PC-3 (cell line): ENCODE data around the gene CTSE. TPM values are rescaled to one million over a fixed set of nuclear protein-coding genes. Genes with fewer than 3 reads are reported as not detected.

Source experiments
- ATAC-seq: fragments of 200-7000 bp; cut with Tn5 transposase; 2 replicates; pipeline ENCODE4 v1.9.1; 2020; ENCODE audit warnings: mild to moderate bottlenecking, moderate library complexity
- BruUV-seq: library from RNA; stranded (reverse); fragments of 400-500 nt; replicated peaks from 2 replicates; lab custom pipeline; 2021; lab: Mats Ljungman, UMichigan
- CTCF ChIA-PET: fragments of 300-600 bp; sonication (Branson Sonifier 250); formaldehyde crosslinking; loops from one replicate; lab custom pipeline; 2022; ENCODE audit warnings: antibody characterized with exemption; lab: Charles Lee
- POLR2A ChIA-PET: fragments of 300-600 bp; sonication (Branson Sonifier 250); formaldehyde crosslinking; loops from one replicate; lab custom pipeline; 2022; ENCODE audit warnings: antibody characterized with exemption; ENCODE audit not compliant: unreplicated experiment; lab: Charles Lee
- DNase-seq: peaks from one replicate; pipeline ENCODE4 v3.0.0-alpha.2; 2015
- H2AFZ ChIP-seq: fragments of 300-600 bp; sonication (generic); 2 replicates; pipeline ENCODE4 v1.6.0; 2016; ENCODE audit warnings: antibody characterized with exemption, low read length
- H3F3A ChIP-seq: fragments of 300-600 bp; sonication (generic); one replicate; pipeline ENCODE4 v1.6.0; 2017; ENCODE audit warnings: antibody characterized with exemption, low read length, control low read depth, mild to moderate bottlenecking; ENCODE audit not compliant: unreplicated experiment
- H3K27ac ChIP-seq: fragments of 300-600 bp; sonication (generic); 2 replicates; pipeline ENCODE4 v1.5.1; 2016; ENCODE audit warnings: mild to moderate bottlenecking, low read length
- H3K27me3 ChIP-seq: fragments of 300-600 bp; sonication (generic); 2 replicates; pipeline ENCODE4 v1.6.1; 2016; ENCODE audit warnings: low read length, mixed read lengths
- H3K36me3 ChIP-seq: fragments of 300-600 bp; sonication (generic); 2 replicates; pipeline ENCODE4 v1.6.1; 2016; ENCODE audit warnings: low read depth, mixed run types, low read length, mixed read lengths
- H3K4me1 ChIP-seq: fragments of 300-600 bp; sonication (generic); 2 replicates; pipeline ENCODE4 v1.5.1; 2016; ENCODE audit warnings: low read length; ENCODE audit not compliant: insufficient read depth
- H3K4me2 ChIP-seq: fragments of 300-600 bp; sonication (generic); 2 replicates; pipeline ENCODE4 v1.6.0; 2016; ENCODE audit warnings: low read length
- H3K4me3 ChIP-seq: fragments of 300-600 bp; sonication (generic); 2 replicates; pipeline ENCODE4 v1.5.1; 2016; ENCODE audit warnings: mild to moderate bottlenecking, low read length, mixed read lengths
- H3K79me2 ChIP-seq: fragments of 300-600 bp; sonication (generic); 2 replicates; pipeline ENCODE4 v1.6.1; 2017; ENCODE audit warnings: low read length, mixed read lengths
- H3K9ac ChIP-seq: fragments of 300-600 bp; sonication (generic); 2 replicates; pipeline ENCODE4 v1.6.0; 2016; ENCODE audit warnings: mild to moderate bottlenecking, low read length
- H3K9me2 ChIP-seq: fragments of 300-600 bp; sonication (generic); replicated peaks from 2 replicates; pipeline ENCODE4 v1.6.1; 2016; ENCODE audit warnings: mixed run types, low read length, mixed read lengths
- H3K9me3 ChIP-seq: fragments of 300-600 bp; sonication (generic); 2 replicates; pipeline ENCODE4 v1.6.1; 2016; ENCODE audit warnings: low read length, mixed read lengths
- H4K20me1 ChIP-seq: fragments of 300-600 bp; sonication (generic); 2 replicates; pipeline ENCODE4 v1.6.1; 2016; ENCODE audit warnings: low read length, mixed read lengths
- CTCF ChIP-seq: fragments of 300-600 bp; sonication (generic); conservative IDR thresholded peaks from 2 replicates; pipeline ENCODE4 v1.5.1; 2017; ENCODE audit warnings: antibody characterized with exemption, low read depth, mild to moderate bottlenecking, low read length
- EZH2 ChIP-seq: fragments of 300-600 bp; sonication (generic); IDR thresholded peaks from one replicate; pipeline ENCODE4 v1.6.1; 2017; ENCODE audit warnings: antibody characterized with exemption, mild to moderate bottlenecking, low read length; ENCODE audit not compliant: unreplicated experiment
- EZH2phosphoT487 ChIP-seq: fragments of 300-600 bp; sonication (generic); IDR thresholded peaks from 2 replicates; pipeline ENCODE4 v1.6.1; 2018; ENCODE audit warnings: mild to moderate bottlenecking, antibody characterized with exemption, low read length, borderline replicate concordance
- intact Hi-C: fragments of 100-400 bp; cut with micrococcal nuclease; formaldehyde crosslinking; loops from 2 replicates; pipeline ENCODE4 v1.9.0; 2023
- total RNA-seq: library from RNA; depleted of rRNA; stranded (reverse); fragments of >200 nt; gene quantifications from 2 replicates; pipeline ENCODE4 v1.2.3, GENCODE V29; 2014

CTSE gene
- total RNA-seq, 1 experiment from 2014 or later = 0.51 TPM

GRCh38 chr1:205962821-205963221, 60.9 kb downstream of the CTSE start:
- Histone ChIP-seq H3K9me2 (no peaks in the 10 kb centered on the region), H3K4me3 (no peak overlapping the region), H3K9me3 (no peaks in the 10 kb centered on the region), H3F3A (no peaks in the 10 kb centered on the region), H3K27me3 (peaks cover 31% of the 10 kb centered on the region), H3K79me2 (no peaks in the 10 kb centered on the region), H3K4me2 (no peak overlapping the region), H3K36me3 (no peaks in the 10 kb centered on the region), H3K27ac (no peak overlapping the region), H3K4me1 (peaks cover 5% of the 10 kb centered on the region; the same call in 1 of the 2 replicates), H3K9ac (no peak overlapping the region), H2AFZ (no peak overlapping the region), H4K20me1 (no peaks in the 10 kb centered on the region)
- ATAC-seq (no peak), DNase-seq (no peak)
- no peak for TF ChIP-seq EZH2phosphoT487
- no peak for TF ChIP-seq EZH2
- TF ChIP-seq CTCF = no peak
- intact Hi-C loops = no loop called here
- BruUV-seq = no TSS peak
- ChIA-PET POLR2A (no interaction called here), CTCF (no interaction called here)

- Histone ChIP-seq H3K79me2 (no peaks in the 10 kb centered on the region), H3K9ac (no peak overlapping the region), H3K36me3 (no peaks in the 10 kb centered on the region), H2AFZ (no peak overlapping the region), H4K20me1 (no peaks in the 10 kb centered on the region), H3K4me2 (no peak overlapping the region), H3K27ac (no peak overlapping the region), H3K27me3 (peaks cover 36% of the 10 kb centered on the region), H3F3A (no peaks in the 10 kb centered on the region), H3K9me2 (no peaks in the 10 kb centered on the region), H3K9me3 (no peaks in the 10 kb centered on the region), H3K4me1 (no peaks in the 10 kb centered on the region), H3K4me3 (no peak overlapping the region)
- BruUV-seq = no TSS peak
- ATAC-seq (no peak), DNase-seq (peak; percentile 17)
- no peak for TF ChIP-seq EZH2phosphoT487
- no peak for TF ChIP-seq EZH2
- TF ChIP-seq CTCF = no peak
- POLR2A ChIA-PET = no interaction called here
- CTCF ChIA-PET = interaction anchor here (0.6 kb wide), 1 partner anchor 22 kb away, joined by 3 read pairs; no protein-coding TSS in a partner anchor
- intact Hi-C loops = no loop called here
Observed at GRCh38 chr1:205961991-205962820, 61.5 kb downstream of the CTSE start.

GRCh38 chr1:205961405-205961804, 62.3 kb downstream of the CTSE start:
- ATAC-seq (no peak), DNase-seq (no peak)
- intact Hi-C loops = no loop called here
- Histone ChIP-seq H3K27ac (no peak overlapping the region), H3K4me3 (no peak overlapping the region), H3K27me3 (peaks cover 44% of the 10 kb centered on the region), H3F3A (no peaks in the 10 kb centered on the region), H3K79me2 (no peaks in the 10 kb centered on the region), H3K36me3 (no peaks in the 10 kb centered on the region), H4K20me1 (no peaks in the 10 kb centered on the region), H3K9me2 (no peaks in the 10 kb centered on the region), H3K9ac (no peak overlapping the region), H3K4me1 (no peaks in the 10 kb centered on the region), H3K4me2 (no peak overlapping the region), H3K9me3 (no peaks in the 10 kb centered on the region), H2AFZ (no peak overlapping the region)
- CTCF ChIA-PET = interaction anchor here (0.6 kb wide), 1 partner anchor 21 kb away, joined by 3 read pairs; no protein-coding TSS in a partner anchor
- TF ChIP-seq EZH2 = no peak
- no peak for TF ChIP-seq CTCF
- TF ChIP-seq EZH2phosphoT487 = no peak
- POLR2A ChIA-PET = no interaction called here
- no TSS peak for BruUV-seq
